ENCODE results near the gene ADGRE3.

Gene ADGRE3

GRCh38 chr19:14689598-14690503 is 15.2 kb upstream of the ADGRE3 start, which contains the start of gene ZNF333:
Gene ZNF333 (plus strand): TSS chr19:14690048. CDS start chr19:14693492, 3,444 bp downstream.
- TF ChIP-seq CTCF (IDR thresholded peaks at IDR 0.05; ENCODE audit: low read depth, low read length), result no peak
- peak within 1 kb of the TSS; percentile 75 for H3K4me3 ChIP-seq (ENCODE audit: low read depth, low read length)
- H3K9me3 ChIP-seq (ENCODE audit: severe bottlenecking), result peaks cover 2% of the 10 kb centered on the region
- peaks cover 9% of the 10 kb centered on the region for H3K27me3 ChIP-seq (ENCODE audit: insufficient read depth, low read depth, severe bottlenecking)
- H3K36me3 ChIP-seq, result no peaks in the 10 kb centered on the region
- peak; percentile 96 for DNase-seq
- peak within 1 kb of the TSS; percentile 89 for H3K27ac ChIP-seq

- no peak for TF ChIP-seq CTCF (IDR thresholded peaks at IDR 0.05; ENCODE audit: low read depth, low read length)
- no peaks in the 10 kb centered on the region for H3K36me3 ChIP-seq
- DNase-seq, result peak; percentile 25
- H3K27ac ChIP-seq, result no peak overlapping the region
- no peak overlapping the region for H3K4me3 ChIP-seq (ENCODE audit: low read depth, low read length)
- H3K9me3 ChIP-seq (ENCODE audit: severe bottlenecking), result peaks cover 2% of the 10 kb centered on the region
- H3K27me3 ChIP-seq (ENCODE audit: insufficient read depth, low read depth, severe bottlenecking), result peaks cover 29% of the 10 kb centered on the region
Measured at GRCh38 chr19:14686411-14686810, 11.8 kb upstream of the ADGRE3 start.

- TF ChIP-seq CTCF (IDR thresholded peaks at IDR 0.05; ENCODE audit: low read depth, low read length), result no peak
- Histone ChIP-seq H3K36me3 (no peaks in the 10 kb centered on the region), H3K4me3 (ENCODE audit: low read depth, low read length) (no peak overlapping the region), H3K27ac (no peak overlapping the region), H3K9me3 (ENCODE audit: severe bottlenecking) (peaks cover 5% of the 10 kb centered on the region), H3K27me3 (ENCODE audit: insufficient read depth, low read depth, severe bottlenecking) (peaks cover 54% of the 10 kb centered on the region)
- DNase-seq, result no peak
Measured at GRCh38 chr19:14683439-14683838, 8.8 kb upstream of the ADGRE3 start.

- H3K4me3 ChIP-seq (ENCODE audit: low read depth, low read length), result no peak overlapping the region
- peaks cover 5% of the 10 kb centered on the region for H3K9me3 ChIP-seq (ENCODE audit: severe bottlenecking)
- H3K36me3 ChIP-seq, result no peaks in the 10 kb centered on the region
- no peak for TF ChIP-seq CTCF (IDR thresholded peaks at IDR 0.05; ENCODE audit: low read depth, low read length)
- H3K27me3 ChIP-seq (ENCODE audit: insufficient read depth, low read depth, severe bottlenecking), result peaks cover 66% of the 10 kb centered on the region
- H3K27ac ChIP-seq, result no peak overlapping the region
- no peak for DNase-seq
Measured at GRCh38 chr19:14682084-14682483, 7.4 kb upstream of the ADGRE3 start.

GRCh38 chr19:14678199-14678598 is 3.6 kb upstream of the ADGRE3 start:
- Histone ChIP-seq H3K36me3 (no peaks in the 10 kb centered on the region), H3K27ac (no peak overlapping the region), H3K4me3 (ENCODE audit: low read depth, low read length) (no peak overlapping the region), H3K9me3 (ENCODE audit: severe bottlenecking) (peaks cover 3% of the 10 kb centered on the region), H3K27me3 (ENCODE audit: insufficient read depth, low read depth, severe bottlenecking) (peaks cover 83% of the 10 kb centered on the region)
- DNase-seq, result no peak
- TF ChIP-seq CTCF (IDR thresholded peaks at IDR 0.05; ENCODE audit: low read depth, low read length), result no peak
